GM12878 (cell line): ENCODE results near the gene SLC26A1. TPM values are rescaled to one million over a fixed set of nuclear protein-coding genes. Genes with fewer than 3 reads are reported as not detected.

ENCODE experiments used
- ATAC-seq: fragments of 200-7000 bp; cut with Tn5 transposase; 3 replicates; pipeline ENCODE4 v1.9.1; 2020; ENCODE audit warnings: mild to moderate bottlenecking, moderate library complexity
- BruUV-seq: library from RNA; stranded (reverse); fragments of 400-500 nt; replicated peaks from 2 replicates; lab custom pipeline; 2021; lab: Mats Ljungman, UMichigan
- CTCF ChIA-PET: fragments of 300-600 bp; sonication (Branson Sonifier 250); formaldehyde crosslinking; extraction: SDS; loops from one replicate; lab custom pipeline; 2021; ENCODE audit warnings: inconsistent platforms; lab: Yijun Ruan, JAX
- POLR2A ChIA-PET: fragments of 350-600 bp; formaldehyde crosslinking; extraction: SDS; loops from one replicate; lab custom pipeline; 2021; ENCODE audit warnings: inconsistent platforms; lab: Charles Lee
- RAD21 ChIA-PET: fragments of 300-600 bp; sonication (Branson Sonifier 250); formaldehyde crosslinking; loops from one replicate; lab custom pipeline; 2023; ENCODE audit warnings: antibody characterized with exemption; ENCODE audit not compliant: unreplicated experiment; lab: Charles Lee
- SMC1A ChIA-PET: fragments of 300-600 bp; sonication (Branson Sonifier 250); formaldehyde crosslinking; loops from one replicate; lab custom pipeline; 2023; ENCODE audit not compliant: unreplicated experiment, uncharacterized antibody; lab: Charles Lee
- DNase-seq: peaks from one replicate; pipeline ENCODE4 v3.0.0-alpha.2; 2011; ENCODE audit warnings: low read depth, low spot score
- FAIRE-seq: peaks from 3 replicates; lab custom pipeline; 2011; peaks lifted over from hg19 to GRCh38; lab: Jason Lieb, UNC
- H2AFZ ChIP-seq: 2 replicates; pipeline ENCODE4 v1.6.0; 2011; ENCODE audit warnings: low read depth, low read length, control low read depth; ENCODE audit not compliant: control insufficient read depth
- H3K27ac ChIP-seq: 2 replicates; pipeline ENCODE4 v1.5.1; 2011; ENCODE audit warnings: control low read depth; ENCODE audit not compliant: control insufficient read depth, insufficient read depth
- H3K27me3 ChIP-seq, 2 experiments: replicated peaks in 1 of 2; 2 replicates each; pipeline versions ENCODE4 v1.6.0 to v1.6.1; 2011; ENCODE audit warnings: low read length in 1 of 2; ENCODE audit not compliant: control insufficient read depth in 2 of 2, insufficient read depth in 2 of 2
- H3K36me3 ChIP-seq, 2 experiments: 2 replicates each; pipeline ENCODE4 v1.5.1; 2011; ENCODE audit warnings: low read length in 1 of 2; ENCODE audit not compliant: control insufficient read depth in 2 of 2, insufficient read depth in 2 of 2
- H3K4me1 ChIP-seq: 2 replicates; pipeline ENCODE4 v1.6.1; 2011; ENCODE audit warnings: mild to moderate bottlenecking, low read length, moderate library complexity, mixed read lengths; ENCODE audit not compliant: control insufficient read depth, insufficient read depth
- H3K4me2 ChIP-seq: 2 replicates; pipeline ENCODE4 v1.6.0; 2011; ENCODE audit warnings: control low read depth; ENCODE audit not compliant: control insufficient read depth, insufficient read depth
- H3K4me3 ChIP-seq: fragments of 200-600 bp; sonication (generic); 2 replicates; pipeline ENCODE4 v1.5.1; 2016
- H3K79me2 ChIP-seq: 2 replicates; pipeline ENCODE4 v1.6.0; 2011; ENCODE audit warnings: low read length; ENCODE audit not compliant: control insufficient read depth, insufficient read depth
- H3K9ac ChIP-seq: 2 replicates; pipeline ENCODE4 v1.8.0; 2011; ENCODE audit warnings: low read length, control low read depth, mixed read lengths; ENCODE audit not compliant: control insufficient read depth, insufficient read depth
- H3K9me3 ChIP-seq: replicated peaks from 3 replicates; pipeline ENCODE4 v1.5.1; 2011; ENCODE audit warnings: mild to moderate bottlenecking, low read length; ENCODE audit not compliant: control insufficient read depth, insufficient read depth
- H4K20me1 ChIP-seq: 2 replicates; pipeline ENCODE4 v1.6.0; 2011; ENCODE audit not compliant: control insufficient read depth, insufficient read depth
- ASH2L ChIP-seq: fragments of 300-600, 200-600 bp; sonication (generic); IDR thresholded peaks from 2 replicates; pipeline ENCODE4 v1.6.1; 2017; ENCODE audit warnings: low read depth, mild to moderate bottlenecking, borderline replicate concordance
- BHLHE40 ChIP-seq, 2 experiments: fragments of 450-650 bp in 1 of 2; IDR thresholded peaks; 2 replicates each; pipeline ENCODE4 v1.6.1; 2011 to 2017; ENCODE audit warnings: low read depth in 2 of 2, borderline replicate concordance in 1 of 2, improper control_type of control experiment in 1 of 2, low read length in 1 of 2, mild to moderate bottlenecking in 1 of 2
- E2F4 ChIP-seq: IDR thresholded peaks from 2 replicates; pipeline ENCODE4 v1.6.1; 2012; ENCODE audit warnings: low read depth, low read length, improper control_type of control experiment
- KAT2A ChIP-seq: conservative IDR thresholded peaks from 2 replicates; pipeline ENCODE4 v1.6.1; 2011; ENCODE audit warnings: low read depth, low read length; ENCODE audit not compliant: control insufficient read depth
- MEF2B ChIP-seq: fragments of 450-650 bp; IDR thresholded peaks from 2 replicates; pipeline ENCODE4 v1.6.1; 2018; ENCODE audit warnings: mild to moderate bottlenecking, moderate library complexity; ENCODE audit not compliant: partially characterized antibody, poor library complexity, severe bottlenecking
- MTA3 ChIP-seq: IDR thresholded peaks from 2 replicates; pipeline ENCODE4 v1.6.1; 2012; ENCODE audit warnings: low read length, inconsistent platforms, borderline replicate concordance
- NFIC ChIP-seq: IDR thresholded peaks from 2 replicates; pipeline ENCODE4 v1.6.1; 2012; ENCODE audit warnings: low read depth, mild to moderate bottlenecking, inconsistent platforms, low read length, moderate library complexity
- NR2C1 ChIP-seq: fragments of 450-650 bp; IDR thresholded peaks from 2 replicates; pipeline ENCODE4 v1.6.1; 2017; ENCODE audit warnings: antibody characterized with exemption, mild to moderate bottlenecking, moderate library complexity
- PML ChIP-seq: IDR thresholded peaks from 2 replicates; pipeline ENCODE4 v1.6.1; 2012; ENCODE audit warnings: low read length, inconsistent platforms
- POLR2AphosphoS2 ChIP-seq: IDR thresholded peaks from 2 replicates; pipeline ENCODE4 v1.6.1; 2011; ENCODE audit warnings: low read depth, mild to moderate bottlenecking, low read length, improper control_type of control experiment, moderate library complexity
- SIN3A ChIP-seq: IDR thresholded peaks from 2 replicates; pipeline ENCODE4 v1.6.1; 2012; ENCODE audit warnings: low read depth, low read length, improper control_type of control experiment
- SMAD1 ChIP-seq: fragments of 450-650 bp; IDR thresholded peaks from 2 replicates; pipeline ENCODE4 v1.6.1; 2018; ENCODE audit warnings: mild to moderate bottlenecking, low read depth; ENCODE audit not compliant: partially characterized antibody
- SREBF2 ChIP-seq: IDR thresholded peaks from 2 replicates; pipeline ENCODE4 v1.6.1; 2012; ENCODE audit warnings: mild to moderate bottlenecking, low read length
- STAT3 ChIP-seq: IDR thresholded peaks from 2 replicates; pipeline ENCODE4 v1.6.1; 2011; ENCODE audit warnings: low read depth, low read length, improper control_type of control experiment
- TAF1 ChIP-seq: IDR thresholded peaks from 2 replicates; pipeline ENCODE4 v1.6.1; 2011; ENCODE audit warnings: mild to moderate bottlenecking, low read depth, low read length, borderline replicate concordance
- ZBTB33 ChIP-seq: fragments of 450-650 bp; IDR thresholded peaks from 2 replicates; pipeline ENCODE4 v1.6.1; 2017; ENCODE audit warnings: mild to moderate bottlenecking
- ZNF687 ChIP-seq: fragments of 450-650 bp; IDR thresholded peaks from 2 replicates; pipeline ENCODE4 v1.6.1; 2017; ENCODE audit warnings: mild to moderate bottlenecking, moderate library complexity
- WGBS: methylation state at CpG from one replicate; pipeline ENCODE4 v1.1.6; 2016; ENCODE audit warnings: low lambda C conversion rate; ENCODE audit not compliant: insufficient replicate concordance, insufficient coverage; ENCODE audit errors: missing lambda C conversion rate; 5-methylcytosine and 5-hydroxymethylcytosine counted together
- in situ Hi-C: fragments of 300-500 bp; cut with MboI; formaldehyde crosslinking; loops from 9 replicates; pipeline ENCODE4 v1.14.3; 2018; ENCODE audit warnings: mixed read lengths
- intact Hi-C: fragments of 100-400 bp; cut with micrococcal nuclease; formaldehyde crosslinking; loops from one replicate; pipeline ENCODE4 v1.14.2; 2022; ENCODE audit not compliant: unreplicated experiment
- polyA plus RNA-seq, 11 experiments: library from polyadenylated mRNA; depleted of rRNA in 4 of 11; unstranded in 6 of 11; stranded (reverse) in 5 of 11; fragments of >200 nt; fragmentation: Nextera tagmentation in 4 of 11; fragmentation: Illumina TruSeq in 1 of 11; extraction: Ambion mirVana in 4 of 11; extraction: Trizol in 1 of 11; gene quantifications; 1 replicate in 1 of 11; 2 replicates in 10 of 11; pipeline versions ENCODE4 v1.2.1 to v1.2.3, GENCODE V29; 2011 to 2016; ENCODE audit warnings: inconsistent platforms in 2 of 11, missing spikeins in 2 of 11, low read depth in 1 of 11
- total RNA-seq, 4 experiments: library from RNA; depleted of rRNA in 3 of 4; stranded (reverse); fragments of >200 nt in 3 of 4; fragmentation: Illumina TruSeq in 1 of 4; extraction: Trizol in 1 of 4; gene quantifications; 2 replicates each; pipeline versions ENCODE4 v1.2.1 to v1.2.3, GENCODE V29; 2013 to 2021

The SLC26A1 gene
- total and polyA plus RNA-seq, 10 of the 15 experiments (the other 5 are each of a cell fraction or from before 2014, with no cell fraction given) = 0.05 to 0.96 (median 0.28) TPM; not detected in 5

GRCh38 chr4:948936-949300 is 44.3 kb downstream of the SLC26A1 start:
- 81% methylated on average over 13 of the region's 13 CpGs for WGBS
- Histone ChIP-seq H4K20me1 (no peaks in the 10 kb centered on the region), H3K4me3 (no peak overlapping the region), H3K27ac (no peak overlapping the region), H3K36me3 (no peaks in the 10 kb centered on the region), H3K4me2 (no peak overlapping the region), H3K9ac (no peak overlapping the region), H3K9me3 (no peaks in the 10 kb centered on the region), H2AFZ (no peak overlapping the region), H3K4me1 (no peaks in the 10 kb centered on the region), H3K27me3 (no peaks in the 10 kb centered on the region), H3K79me2 (no peaks in the 10 kb centered on the region)
- ChIA-PET SMC1A (no interaction called here), RAD21 (no interaction called here), POLR2A (interaction anchor here (0.6 to 1.5 kb wide), 2 partner anchors 13 to 234 kb away, joined by 3 read pairs; no protein-coding TSS in a partner anchor), CTCF (no interaction called here)
- FAIRE-seq (no peak), ATAC-seq (no peak), DNase-seq (no peak)
- intact Hi-C loops = no loop called here
- BruUV-seq = no TSS peak
- in situ Hi-C loops = no loop called here
- TF ChIP-seq ASH2L = no peak
- no peak for TF ChIP-seq ZNF687
- TF ChIP-seq SREBF2 = no peak
- TF ChIP-seq MTA3 = no peak
- TF ChIP-seq ZBTB33 = no peak
- TF ChIP-seq SIN3A = no peak
- TF ChIP-seq POLR2AphosphoS2 = no peak
- no peak for TF ChIP-seq NFIC
- no peak for TF ChIP-seq KAT2A
- TF ChIP-seq E2F4 = no peak
- TF ChIP-seq PML = no peak
- no peak for TF ChIP-seq BHLHE40 (IDR thresholded peaks at IDR 0.05; ENCODE audit: borderline replicate concordance in 1 of 2, low read depth in 2 of 2, low read length in 1 of 2)
- TF ChIP-seq MEF2B = no peak
- no peak for TF ChIP-seq SMAD1
- TF ChIP-seq TAF1 = no peak
- no peak for TF ChIP-seq STAT3
- TF ChIP-seq NR2C1 = no peak
